ENCODE results near the gene CLRN3. TPM values are rescaled to one million over a fixed set of nuclear protein-coding genes. Genes with fewer than 3 reads are reported as not detected.

Gene CLRN3
- total RNA-seq, 1 experiment from 2014 or later: not detected

DNA sequence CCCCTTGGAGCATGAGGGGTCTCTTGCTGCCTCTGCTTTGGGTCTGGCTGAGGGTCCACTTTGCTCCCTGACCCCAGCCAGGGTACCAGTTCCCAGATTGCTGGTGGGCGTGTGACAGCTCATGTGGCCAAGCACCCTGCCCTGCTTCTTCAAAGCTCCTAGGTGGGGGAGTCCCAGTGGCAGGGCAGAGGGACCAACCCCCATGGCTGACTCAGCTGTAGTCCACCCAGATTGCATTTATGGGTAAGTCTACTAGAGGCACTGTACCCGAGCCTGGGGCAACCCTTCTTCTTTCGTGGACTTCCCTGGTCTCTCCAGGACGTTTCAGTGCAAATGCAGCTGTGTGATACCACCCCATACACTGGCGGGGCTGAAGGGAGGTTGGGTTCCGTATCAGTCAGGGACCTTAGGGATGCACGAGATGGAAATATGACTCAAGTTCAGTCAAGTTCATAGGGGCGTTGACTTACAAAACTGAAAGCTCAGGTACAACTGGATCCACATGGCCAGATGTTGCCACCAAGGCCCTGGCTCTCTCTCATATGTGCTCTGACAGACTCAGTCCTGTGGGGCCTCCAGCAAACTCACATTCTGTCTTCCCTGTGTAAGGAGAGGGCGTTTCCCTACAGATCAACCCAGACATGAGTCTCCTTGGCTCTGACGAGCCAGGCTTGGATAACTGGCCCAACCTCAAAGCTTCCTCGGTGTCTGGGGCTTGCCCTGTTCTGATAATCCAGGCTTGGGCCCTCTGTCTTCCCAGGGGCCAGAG lies 27.7 kb upstream of the CLRN3 start:
- DNase-seq (ENCODE audit: extremely low read depth, low read depth): no peak

DNA sequence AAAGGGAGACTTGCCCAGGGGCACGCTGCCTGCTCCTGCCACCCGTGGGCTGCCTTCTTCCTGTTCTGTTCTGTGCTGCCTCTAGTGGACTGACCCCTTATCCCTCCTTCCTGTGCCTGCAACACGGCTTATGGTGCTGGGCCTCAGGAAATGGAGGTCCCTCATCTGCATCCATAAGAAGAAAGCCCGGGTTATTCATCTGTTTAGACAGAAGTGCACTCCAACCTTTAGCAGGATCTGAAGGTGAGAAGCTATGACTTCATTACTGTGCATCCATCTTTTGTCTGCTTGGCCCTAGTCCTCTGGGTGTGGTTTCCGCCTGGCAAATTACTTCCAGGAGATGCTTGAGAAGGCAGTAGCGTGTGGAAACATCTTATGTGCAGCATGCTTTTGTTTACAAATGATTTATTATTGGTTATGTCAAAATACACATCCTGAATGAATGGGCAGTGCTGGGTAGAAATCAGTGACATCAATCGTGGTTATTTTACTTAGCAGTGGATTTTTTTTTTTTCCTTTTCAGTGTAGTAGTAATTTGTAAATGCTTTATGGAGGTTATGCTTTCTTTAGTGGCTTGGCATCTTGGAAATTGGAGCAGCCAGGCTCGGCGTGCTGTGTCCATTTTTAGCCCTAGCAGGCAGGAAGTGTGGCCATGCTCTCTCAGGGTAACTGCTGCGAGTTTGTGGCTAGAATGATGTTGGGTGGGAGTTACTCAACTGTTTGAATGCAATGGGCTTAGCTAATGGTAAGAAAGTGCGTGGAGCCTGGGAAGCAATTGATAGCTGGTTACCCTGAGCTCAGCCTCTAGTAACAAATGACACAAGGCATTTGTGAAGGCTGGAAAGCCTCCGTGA lies 26.9 kb upstream of the CLRN3 start:
- DNase-seq (ENCODE audit: extremely low read depth, low read depth): no peak

DNA sequence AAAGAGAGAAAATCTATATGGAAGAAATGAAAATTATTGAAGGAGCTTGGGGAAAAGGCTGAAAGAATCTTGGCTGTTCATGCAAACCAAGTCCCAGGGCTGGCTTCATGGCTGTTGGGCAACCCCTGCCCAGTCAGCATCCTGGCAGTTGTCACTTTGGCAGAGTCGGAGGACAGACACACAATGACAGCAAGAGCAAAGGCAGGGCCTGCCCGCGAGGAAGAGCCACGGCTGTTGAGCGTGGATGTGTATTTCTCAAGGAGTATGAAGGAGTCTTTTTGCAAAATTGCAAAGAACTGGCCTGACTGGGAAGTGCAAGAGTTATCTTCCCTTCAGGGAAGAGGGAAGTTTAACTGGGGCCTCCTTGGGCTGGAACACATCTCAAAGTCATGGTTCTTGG lies 25.8 kb upstream of the CLRN3 start:
- no peak for DNase-seq (ENCODE audit: extremely low read depth, low read depth)

DNA sequence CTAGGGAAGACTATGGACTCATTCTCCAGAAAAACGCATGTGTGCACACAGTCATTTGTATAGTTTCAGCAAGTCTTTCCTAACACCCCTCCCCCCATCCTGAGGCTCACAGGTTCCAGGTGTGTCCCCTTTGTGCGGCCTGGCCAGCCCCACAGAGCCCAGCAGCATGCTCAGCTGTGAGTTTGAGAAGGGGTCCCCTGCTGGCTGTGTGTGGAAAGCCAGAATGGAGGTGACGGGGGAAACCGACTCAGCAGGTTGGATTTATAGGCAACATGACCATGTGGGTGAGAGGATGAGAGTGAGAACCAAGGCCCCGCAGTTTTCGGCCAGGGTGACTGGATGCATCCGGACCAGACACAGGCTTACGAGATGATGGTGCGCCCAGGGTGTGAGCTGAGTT lies 24.1 kb upstream of the CLRN3 start:
- DNase-seq (ENCODE audit: extremely low read depth, low read depth): no peak

DNA sequence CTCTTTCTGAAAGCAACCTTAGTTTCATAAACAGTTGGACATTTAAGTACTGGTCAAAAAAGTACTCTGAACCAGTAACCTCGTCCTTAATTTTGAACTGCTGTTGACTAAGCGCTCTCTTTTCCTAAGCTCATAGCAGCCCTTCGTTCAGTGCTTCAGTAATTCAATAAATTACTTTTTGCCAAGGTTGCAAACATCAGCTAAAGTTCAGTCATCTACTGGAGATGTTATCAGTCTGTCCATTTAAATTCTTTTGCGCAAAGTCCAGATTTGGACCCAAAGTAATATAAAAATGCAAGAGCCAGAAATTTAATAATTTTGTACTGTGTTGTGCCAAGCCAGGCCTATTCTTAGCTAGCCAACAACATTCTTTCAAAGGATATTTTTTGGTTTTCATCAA lies 22.6 kb upstream of the CLRN3 start:
- DNase-seq (ENCODE audit: extremely low read depth, low read depth): no peak

DNA sequence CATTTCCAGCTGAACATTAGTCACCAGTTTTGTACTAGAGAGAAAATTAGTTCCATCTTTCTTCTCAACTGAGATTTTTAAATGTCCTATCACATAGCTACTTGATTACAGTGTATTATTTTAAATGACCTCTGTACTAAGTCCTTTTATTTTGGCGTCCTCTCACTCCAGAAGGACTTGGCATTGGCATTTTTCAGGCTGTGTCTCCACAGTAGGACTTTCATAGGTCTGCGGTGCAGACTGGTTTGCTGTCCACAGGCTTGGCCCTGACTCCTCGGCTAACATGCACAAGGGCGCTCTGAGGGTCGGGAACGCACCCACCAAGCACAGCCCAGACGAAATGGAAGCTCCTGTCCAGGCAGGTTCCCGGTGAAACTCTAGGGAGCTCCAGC lies 20.6 kb upstream of the CLRN3 start:
- no peak for DNase-seq (ENCODE audit: extremely low read depth, low read depth)

DNA sequence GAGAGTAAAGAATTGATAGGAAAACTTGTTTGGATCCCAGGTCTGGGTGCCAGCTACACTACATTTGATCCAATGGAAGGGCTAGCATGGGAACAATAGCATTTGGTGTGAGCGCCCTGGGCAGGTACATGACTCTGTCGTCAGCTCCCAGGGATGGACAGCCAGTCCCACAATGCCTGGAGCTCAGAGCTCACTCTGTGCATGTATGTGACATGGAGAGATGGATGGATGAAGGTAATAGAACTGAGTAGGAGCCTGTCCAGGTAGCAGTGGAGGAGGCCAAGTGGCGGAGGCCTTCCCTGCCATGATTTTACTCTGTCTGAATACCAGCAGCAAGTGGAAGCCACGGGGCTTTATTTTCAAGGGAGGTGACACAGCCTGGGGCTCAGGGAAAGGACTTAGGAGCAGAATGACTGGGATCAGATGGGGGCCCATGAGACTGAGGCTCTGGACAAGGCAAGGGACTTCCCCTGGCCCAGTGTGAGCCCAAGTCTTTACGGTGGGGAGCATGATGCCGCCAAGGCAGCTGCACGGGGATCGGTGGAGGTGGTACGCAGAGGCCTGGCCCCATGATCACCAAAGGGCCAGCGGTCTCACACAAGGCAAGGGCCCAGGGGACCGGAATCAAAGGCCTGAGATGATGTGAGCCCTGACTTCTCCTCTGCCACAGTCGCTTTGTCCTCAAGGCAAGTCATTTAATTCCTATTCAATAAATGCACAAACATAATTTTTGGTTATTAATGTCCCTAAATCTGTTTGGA lies 20.0 kb upstream of the CLRN3 start:
- DNase-seq (ENCODE audit: extremely low read depth, low read depth): no peak

DNA sequence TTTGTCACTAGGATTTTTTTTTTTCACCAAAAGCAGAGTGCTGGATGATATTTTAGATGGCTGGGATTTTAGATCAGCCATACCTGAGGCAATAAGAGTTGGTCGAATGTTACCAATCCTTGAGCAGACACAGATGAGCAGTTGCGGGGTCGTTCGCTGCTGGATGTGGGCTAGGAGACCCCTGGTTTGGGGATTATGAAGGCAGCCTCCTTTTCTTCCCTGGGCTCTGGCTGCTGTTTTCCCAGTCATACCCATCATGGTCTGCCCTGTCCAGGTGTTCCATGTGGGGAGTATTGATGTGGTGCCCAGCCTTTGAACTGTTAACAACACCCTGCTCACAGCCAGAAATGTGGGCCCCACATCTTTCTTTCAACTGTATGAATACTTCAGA lies 19.1 kb upstream of the CLRN3 start:
- DNase-seq (ENCODE audit: extremely low read depth, low read depth): no peak

DNA sequence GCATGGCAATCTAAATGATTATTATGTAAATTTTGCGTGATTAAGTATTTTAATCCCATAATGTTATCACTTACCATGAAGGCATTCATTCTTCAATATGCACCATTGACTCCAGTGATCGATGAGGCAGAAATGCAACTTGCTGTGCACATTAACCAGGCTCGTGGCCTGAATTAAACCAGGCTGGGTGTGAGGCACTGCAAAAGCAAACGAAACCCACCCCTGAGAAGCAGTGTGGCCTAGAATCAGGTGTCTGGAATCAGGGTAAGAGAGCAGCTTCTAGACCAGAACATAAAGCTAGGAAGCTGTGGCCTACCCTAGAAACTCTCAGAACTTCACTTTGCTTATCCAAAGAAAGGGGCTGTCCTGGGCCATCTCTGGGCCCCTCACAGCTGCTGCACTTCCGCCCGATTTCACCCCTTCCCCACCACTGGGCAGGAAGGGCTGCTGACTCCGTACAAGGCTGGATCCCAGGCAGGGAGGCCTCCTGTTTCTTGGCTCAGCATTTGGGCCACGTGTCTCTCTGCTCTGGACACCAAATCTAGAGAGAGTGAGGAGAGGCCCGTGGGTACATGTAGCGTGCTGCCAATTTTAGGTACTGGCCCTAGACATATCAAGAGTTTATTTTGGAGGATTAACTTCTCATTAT lies 18.6 kb upstream of the CLRN3 start:
- DNase-seq (ENCODE audit: extremely low read depth, low read depth): no peak

DNA sequence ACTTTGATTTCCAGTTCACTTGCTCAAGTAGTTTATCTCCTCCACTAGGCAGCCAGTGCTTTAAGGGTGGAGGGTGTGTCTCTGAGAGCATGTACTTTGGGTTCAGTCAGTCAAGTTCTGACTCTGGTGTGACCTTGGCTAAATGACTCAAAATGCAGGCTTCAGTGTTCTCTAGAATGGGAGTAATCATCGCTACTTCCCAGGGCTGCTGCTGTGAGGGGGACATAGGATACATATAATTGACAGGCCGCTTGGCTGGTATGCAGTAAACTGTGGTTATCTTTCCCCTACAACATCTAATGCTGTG lies 17.7 kb upstream of the CLRN3 start:
- no peak for DNase-seq (ENCODE audit: extremely low read depth, low read depth)

DNA sequence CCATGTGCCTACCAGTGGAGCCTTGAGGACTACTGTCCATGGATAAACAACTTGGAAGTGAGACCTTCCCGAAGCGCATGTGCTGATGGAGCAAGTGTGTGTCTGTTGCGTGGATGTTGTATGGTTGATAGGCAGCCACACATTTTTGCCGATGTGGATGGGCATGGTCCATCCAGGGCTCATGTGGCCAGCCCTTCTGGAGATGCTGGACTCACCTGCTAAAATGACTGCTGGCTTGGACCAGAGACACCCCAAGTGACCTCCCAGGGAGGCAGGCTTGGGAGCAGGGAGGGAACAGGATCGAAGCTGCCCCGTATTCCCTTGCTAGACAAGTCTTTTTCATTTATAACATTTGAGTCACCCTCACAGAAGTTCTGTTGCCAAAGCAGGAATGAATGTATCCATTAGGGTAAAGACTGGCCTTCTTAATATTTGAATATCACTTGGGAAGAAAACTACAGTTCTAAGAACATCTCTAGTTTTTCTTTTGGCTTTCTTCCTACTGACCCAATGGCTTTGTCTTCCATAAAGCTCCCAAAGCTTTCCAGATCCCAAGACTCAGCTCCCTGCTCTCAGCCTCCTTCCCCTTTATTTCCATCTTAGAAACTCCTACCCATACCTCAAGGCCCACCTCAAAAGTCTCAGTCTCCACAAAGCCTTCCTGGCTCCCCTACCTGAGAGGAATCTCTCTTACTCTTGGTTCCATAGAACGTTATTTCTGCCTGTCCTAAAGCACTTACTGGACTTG lies 17.1 kb upstream of the CLRN3 start:
- no peak for DNase-seq (ENCODE audit: extremely low read depth, low read depth)

DNA sequence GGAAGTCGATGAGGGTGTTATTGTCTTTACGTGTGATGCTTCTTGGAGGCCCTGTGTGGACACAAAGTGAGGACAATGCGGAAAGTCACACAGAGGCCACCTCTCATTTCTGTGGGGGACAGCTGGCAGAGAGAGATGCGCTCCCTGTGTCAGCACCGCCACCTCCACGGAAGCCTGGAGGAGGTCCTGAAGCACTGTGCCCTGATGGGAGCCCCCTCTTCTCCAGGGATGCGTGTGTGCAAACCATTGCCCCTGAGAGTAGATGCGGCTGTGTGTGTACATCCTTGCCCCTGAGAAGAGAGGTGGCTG lies 16.2 kb upstream of the CLRN3 start:
- no peak for DNase-seq (ENCODE audit: extremely low read depth, low read depth)

DNA sequence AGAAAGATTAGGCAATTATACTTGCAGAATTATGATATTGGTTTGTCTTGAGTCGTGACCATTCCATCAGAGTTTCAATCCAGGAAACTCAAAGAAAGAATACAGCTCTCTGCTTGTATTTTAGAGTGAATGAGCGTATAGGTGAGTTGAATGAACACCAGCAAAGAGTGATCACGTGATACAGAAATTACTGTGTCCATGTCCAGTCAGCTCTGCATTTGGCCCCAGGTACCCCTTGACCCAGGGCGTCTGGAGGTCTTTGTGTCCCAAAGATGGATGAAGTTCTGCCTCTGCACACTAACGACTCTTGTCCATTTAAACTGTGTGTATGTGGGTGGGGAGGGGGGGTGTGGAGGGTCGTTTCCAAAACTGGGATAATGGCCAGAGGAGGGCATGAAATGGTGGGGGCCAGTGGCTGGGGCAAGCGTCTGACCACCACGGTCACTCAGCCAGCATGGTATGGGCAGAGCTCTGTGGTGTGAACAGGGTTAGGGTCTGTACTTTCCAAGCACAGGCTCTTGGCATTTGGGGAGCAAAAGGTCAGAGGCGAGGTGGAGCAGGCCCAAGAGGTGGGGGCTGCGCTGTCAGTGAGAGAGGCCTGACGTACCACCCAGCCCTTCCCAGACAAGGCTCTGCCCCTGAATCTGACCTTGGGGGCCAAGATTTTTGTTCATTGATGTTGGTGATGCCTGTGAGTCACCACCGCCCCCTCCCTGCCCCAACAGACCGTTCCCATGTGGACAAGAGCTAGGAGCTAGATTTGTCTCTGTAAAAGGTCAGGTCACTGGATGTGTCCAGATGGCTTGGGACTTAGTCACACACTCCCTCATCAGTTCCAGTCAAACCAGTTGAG lies 15.6 kb upstream of the CLRN3 start:
- DNase-seq (ENCODE audit: extremely low read depth, low read depth): no peak

DNA sequence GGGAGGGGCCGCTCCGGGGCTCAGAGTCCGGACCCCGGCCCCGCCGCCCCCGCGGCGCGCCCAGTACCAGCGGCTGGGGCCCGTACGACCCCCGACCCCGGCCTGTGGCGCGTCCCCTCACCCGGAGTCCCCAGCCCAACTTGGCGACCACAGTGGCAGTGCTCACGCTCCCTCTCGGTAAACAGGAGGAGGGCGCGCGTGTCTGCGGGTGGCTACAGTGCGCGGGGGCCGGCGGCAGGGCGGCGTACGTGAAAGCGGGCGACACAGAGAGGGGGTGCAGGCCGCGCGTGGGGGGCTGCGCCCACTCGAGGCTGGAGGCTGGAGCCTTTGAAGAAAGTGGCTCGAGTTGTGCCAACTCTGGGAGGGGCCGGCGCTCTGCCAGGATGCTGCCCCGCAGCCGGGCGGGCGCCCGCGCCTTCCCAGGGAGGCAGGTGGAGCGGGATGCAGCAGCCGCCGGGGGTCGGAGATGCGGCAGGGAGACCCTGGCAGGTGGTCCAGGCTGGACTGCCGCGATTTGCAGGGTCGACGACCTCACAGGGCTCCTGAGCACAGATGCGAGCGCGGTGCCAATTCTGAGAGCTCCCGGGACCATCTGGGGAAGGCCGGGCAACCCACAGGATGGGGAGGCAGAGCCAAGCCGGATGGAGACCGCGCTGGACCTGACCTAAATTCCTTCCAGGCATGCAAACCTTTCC lies 14.8 kb upstream of the CLRN3 start:
- DNase-seq (ENCODE audit: extremely low read depth, low read depth): no peak

DNA sequence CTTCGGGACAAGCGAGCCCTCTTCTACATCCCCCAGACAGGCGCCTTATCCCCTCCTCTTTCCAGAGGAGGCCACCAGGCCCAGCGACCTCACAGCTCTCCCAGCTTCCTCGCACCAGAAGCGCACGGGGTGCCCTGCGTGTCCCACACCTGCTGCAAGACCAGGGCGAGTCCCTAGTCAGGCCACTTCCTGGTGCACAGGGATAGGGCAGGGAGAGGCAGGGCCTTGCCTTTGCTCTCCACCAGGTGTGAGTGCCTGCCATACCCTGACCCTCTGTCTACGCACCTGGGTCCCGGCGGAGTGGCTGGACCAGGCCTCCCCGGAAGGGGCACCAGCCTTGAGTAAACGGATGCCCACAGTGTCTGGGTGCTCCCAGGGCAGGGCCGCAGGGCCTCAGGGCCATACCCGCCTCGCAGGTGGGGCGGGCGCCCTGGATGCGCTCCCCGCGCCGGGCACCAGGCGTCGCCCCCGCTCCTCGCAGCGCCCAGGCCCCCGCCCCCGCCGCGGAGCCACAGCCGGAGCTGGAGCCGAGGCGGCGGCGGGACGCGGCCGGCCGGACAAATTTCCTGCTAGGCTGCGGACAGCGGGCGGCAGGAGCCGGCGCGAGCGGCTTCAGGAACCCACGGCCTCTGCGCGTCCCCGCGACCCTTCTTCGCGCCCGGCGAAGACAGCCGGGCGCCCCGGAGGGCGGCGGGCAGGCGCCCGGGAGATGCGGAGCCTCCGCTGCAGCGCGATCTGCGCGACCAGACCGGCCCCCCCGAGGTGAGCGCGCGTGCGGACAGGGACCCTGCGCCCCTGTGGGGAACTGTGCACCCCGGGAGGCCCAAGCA lies 14.0 kb upstream of the CLRN3 start, which contains the start of gene PTPRE:
PTPRE (plus strand) TSS at position 556 of the 830 bp plus-strand sequence. CDS start 133,779 bp downstream, outside the sequence.
- DNase-seq (ENCODE audit: extremely low read depth, low read depth): peak; percentile 44

DNA sequence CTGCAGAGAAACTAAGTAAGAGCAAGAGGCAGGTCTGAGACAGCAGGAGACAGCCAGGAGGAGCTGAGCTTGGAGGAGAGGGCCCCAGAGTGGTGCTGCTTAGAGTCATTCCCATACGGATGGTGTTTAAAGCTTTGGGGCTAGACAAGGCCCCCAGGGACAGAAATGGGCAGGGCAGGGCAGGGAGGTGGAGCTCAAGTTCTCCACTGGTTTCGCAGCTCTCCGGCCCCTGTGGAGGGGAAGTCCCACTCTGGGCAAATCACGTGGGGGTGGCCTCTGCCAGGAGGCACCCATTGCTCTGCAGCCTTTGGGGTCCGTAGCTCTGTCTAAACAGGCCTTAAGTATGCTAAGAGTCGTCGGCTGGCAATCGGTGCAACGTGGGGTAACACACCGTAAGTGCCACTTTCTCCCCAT lies 13.1 kb upstream of the CLRN3 start:
- no peak for DNase-seq (ENCODE audit: extremely low read depth, low read depth)

DNA sequence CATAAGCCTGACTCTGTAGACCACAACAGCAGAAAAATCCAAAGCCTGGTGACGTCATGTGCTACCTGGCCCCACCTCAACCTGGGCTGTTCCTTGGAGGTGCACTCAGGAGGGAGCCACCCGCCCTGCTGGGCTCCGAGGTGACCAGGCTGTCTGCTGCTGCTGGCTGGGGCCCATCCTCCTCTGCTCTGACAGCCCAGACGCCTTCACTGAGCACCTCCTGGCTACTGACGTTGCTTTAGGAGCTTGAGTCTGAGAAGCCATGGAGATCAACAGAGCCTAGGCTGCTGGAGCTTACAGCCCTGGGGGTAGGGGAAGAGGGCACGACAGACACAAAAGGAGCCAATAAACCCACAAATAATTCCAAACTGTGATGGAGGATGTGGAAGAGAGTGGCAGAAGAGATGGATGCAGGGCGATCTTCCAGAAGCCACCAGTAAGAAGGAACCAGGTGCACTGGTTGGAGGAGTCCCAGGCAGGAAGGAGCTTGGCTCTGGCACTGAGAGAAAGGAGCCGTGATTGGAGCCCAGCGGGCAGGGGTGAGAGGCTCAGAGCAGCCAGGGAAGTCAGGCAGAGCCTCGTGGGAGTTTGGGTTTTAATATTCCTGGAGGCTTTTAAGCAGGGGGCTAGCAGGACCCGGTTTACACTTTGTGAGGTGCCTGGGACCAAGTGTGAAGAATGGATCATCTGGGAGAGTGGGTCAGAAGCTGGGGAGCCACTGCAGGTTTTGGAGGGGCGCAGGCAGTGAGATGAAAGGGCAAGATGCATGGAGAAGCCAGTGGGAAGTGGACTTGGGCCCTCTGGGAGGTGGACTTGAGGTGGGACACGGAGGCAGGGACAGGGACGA lies 12.5 kb upstream of the CLRN3 start:
- no peak for DNase-seq (ENCODE audit: extremely low read depth, low read depth)

Measured in NCI-H460 (cell line).